ENCODE data around the gene HEG1.
"Not testable (repeated sequence)": the region's sequence is repeated elsewhere in the genome, so short reads cannot be mapped to it uniquely, and the experiment has no call there.

HEG1 gene

DNA sequence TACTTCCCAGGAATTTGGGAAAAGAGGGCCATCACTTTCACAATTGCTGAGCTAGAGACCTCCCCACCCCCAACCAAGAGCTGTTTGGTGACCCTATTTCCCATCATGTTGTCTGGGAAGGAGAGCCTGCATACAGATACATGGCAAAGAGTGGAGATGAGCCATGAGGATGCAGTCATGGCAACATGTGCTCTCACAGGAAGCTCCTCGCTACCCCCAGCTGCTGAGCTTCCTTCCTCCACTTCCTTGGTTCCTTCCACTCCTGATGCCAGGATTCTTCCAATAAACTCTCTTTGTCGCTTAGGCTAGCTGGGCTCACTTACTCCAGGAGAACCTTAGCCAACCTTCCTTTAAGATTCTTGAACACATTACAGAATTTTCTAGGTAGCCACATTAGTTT, 72.9 kb downstream of the HEG1 start:
- no peak for DNase-seq

DNA sequence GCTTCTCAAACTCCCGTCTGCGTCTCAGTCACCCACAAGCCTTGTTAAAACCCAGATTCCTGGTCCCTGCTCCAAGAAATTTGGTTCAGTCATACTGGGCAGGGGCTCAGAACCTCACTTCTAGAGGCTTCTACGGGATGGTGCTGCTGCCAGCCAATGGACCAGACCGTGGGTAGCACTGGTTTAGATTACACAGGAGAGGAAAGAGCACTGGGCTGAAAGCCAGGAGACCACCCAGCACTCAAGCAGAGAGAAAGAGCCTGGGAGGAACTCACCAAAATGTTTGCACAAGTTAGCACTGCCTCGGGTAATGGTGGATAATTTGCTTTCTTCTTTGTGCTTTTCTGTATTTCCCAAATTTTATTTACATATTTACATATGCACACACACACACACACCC, 74.3 kb downstream of the HEG1 start:
- DNase-seq = no peak

DNA sequence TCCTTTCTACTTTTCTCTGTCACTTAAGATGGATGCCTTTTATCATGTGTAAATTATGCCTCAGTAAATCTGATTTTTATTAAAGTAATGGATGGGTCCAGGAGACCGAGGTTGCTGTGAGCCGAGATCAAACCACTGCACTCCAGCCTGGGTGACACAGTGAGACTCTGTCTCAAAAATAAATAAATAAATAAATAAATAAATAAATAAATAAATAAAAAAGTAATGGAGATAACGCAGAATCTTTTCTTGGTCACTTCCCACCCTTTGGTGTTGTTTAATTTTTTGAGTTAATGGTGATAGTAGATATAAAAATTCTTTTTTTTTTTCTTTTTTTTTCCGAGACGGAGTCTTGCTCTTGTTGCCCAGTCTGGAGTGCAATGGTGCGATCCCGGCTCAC, 77.2 kb downstream of the HEG1 start:
- DNase-seq = no peak

DNA sequence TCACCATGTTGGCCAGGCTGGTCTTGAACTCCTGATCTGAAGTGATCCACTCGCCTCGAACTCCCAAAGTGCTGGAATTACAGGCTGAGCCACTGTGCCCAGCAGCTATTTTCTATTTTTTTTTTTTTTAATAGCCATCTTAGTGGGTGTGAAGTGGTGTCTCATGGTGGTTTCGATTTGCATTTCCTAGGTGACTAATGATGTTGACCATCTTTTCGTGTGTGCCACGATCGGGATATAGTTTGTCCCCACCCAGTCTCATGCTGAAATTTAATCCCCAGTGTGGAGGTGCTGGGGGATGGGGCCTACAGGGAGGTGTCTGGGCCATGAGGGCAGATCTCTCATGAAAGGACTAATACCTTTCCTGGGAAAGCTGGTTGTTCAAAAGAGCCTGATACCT, 79.4 kb downstream of the HEG1 start:
- DNase-seq = no peak

DNA sequence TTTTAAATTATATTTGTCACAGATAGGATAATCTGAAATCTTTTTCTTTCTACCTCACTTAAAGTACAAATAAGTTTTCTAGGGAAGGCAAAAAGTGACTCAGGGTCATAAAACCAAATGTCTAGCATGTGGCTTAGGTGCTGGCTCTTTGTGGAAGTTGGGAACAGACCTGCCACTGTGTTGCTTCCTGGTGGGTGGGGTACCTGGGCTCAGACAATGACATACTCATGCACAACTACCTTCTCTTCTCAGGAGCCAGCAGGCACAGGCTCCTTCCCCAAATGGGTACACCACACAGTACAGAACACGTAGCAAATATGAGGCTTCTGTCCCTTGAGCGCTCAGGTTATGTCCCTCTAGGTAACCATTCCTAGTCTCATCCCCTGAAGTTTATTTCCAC, 81.1 kb downstream of the HEG1 start:
- no peak for DNase-seq

DNA sequence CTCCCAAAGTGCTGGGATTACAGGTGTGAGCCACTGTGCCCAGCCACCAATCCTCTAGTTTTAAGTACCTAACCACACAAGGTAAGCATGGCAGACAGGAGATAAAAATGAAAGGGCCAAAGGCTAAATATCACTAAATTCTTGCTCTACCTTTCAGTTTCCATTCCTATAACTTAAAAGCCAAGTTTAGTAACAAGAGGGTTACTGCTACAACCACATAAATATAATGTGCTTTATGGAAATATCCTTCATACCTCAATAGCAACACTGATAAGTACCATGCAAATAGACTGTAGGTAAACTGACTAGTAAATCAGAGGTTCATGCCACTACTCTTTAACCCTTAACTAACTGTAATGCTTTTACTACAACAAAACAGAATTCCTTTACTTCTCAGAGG, 82.5 kb downstream of the HEG1 start:
- DNase-seq = no peak

DNA sequence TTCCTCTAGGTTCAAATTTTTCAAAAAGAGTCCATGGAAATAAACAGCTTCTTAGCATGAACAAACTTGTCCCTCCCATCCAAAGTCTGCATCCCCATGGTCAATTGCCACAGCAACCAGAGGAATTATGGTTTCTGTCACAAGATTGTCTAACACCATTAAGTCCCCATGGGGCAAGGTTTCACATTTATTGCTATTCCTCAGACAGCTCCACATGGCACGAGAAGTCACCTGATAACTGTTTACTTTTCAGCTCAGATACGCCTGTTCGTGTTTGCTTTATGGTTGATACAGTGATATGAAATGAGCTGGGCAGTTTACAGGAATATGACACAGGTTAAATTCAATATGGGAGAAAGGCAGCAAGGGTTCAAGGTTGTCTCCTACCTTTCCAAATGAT, 83.3 kb downstream of the HEG1 start:
- DNase-seq = no peak

DNA sequence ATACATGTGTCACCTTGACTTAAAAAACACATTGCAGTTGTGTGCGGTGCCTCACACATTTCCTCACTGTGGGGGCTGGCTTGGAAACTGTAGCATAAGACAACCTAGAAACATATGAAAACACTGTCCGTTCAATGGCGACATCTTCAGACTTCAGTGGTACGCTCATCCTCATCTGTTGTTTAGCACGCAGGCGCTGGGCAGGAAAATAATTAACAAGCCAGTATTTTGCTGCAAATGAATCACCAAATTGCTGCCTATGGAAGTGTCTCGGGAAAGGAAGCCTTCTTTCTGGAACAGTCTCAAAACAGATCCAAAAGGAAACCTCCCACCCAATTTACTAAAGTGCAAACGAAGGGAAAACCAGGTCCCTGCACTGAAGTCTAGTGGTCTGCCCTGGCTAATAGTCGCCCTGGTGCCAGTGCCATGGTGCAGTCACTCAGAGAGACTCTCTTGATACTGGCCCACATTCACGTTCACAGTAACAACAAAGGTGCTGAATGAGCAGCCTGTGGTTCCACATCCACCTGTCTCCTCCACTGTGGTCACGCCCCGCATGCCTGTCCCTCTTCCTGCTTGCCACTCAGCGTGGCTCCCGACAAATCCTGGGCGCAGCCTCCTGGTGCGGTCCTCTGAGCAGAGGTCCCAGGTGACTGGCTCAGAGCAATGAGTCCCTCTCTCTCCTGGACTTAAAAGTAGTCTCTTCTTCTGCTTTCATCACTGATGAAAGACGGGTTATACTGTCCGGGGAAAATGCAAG, 85.7 kb downstream of the HEG1 start:
- no peak for DNase-seq

DNA sequence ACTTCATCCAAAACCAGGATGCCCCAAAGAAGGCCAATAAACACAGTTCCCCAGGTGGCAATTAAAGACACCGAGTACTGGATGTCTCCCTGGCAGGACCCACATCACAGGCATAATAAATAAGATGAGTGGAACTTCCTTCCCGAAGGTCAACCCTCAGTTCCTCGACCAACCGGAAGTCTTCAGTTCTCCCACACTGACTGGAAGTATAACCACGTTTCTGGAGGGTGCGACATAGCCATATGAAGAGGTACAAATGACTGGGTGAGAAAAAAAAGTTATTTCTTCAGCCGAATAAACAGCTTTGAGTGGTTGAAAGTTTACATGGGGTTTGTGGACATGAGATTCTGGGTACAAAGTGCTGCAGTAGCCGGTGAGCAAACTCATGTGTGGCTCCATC, 86.6 kb downstream of the HEG1 start:
- DNase-seq = no peak

DNA sequence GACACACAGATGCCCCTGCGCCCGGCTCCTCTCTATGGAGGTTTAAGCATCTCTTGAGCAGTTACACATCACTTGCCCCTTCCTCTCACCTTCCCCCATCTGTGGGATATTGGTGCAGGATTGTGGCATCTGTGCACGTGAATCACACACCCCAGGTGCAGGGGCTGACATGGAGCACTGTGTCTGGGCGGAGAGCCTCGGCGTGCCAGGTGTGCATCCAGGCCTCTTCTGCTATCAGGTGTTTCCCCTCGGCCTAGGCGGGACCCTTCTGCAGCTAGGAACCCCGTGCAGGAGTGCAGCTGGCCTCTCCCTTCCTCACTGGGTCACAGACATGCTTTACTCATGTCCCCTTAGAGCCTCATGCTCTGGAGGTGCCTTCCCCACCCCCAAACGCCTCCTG, 87.8 kb downstream of the HEG1 start:
- no peak for DNase-seq

DNA sequence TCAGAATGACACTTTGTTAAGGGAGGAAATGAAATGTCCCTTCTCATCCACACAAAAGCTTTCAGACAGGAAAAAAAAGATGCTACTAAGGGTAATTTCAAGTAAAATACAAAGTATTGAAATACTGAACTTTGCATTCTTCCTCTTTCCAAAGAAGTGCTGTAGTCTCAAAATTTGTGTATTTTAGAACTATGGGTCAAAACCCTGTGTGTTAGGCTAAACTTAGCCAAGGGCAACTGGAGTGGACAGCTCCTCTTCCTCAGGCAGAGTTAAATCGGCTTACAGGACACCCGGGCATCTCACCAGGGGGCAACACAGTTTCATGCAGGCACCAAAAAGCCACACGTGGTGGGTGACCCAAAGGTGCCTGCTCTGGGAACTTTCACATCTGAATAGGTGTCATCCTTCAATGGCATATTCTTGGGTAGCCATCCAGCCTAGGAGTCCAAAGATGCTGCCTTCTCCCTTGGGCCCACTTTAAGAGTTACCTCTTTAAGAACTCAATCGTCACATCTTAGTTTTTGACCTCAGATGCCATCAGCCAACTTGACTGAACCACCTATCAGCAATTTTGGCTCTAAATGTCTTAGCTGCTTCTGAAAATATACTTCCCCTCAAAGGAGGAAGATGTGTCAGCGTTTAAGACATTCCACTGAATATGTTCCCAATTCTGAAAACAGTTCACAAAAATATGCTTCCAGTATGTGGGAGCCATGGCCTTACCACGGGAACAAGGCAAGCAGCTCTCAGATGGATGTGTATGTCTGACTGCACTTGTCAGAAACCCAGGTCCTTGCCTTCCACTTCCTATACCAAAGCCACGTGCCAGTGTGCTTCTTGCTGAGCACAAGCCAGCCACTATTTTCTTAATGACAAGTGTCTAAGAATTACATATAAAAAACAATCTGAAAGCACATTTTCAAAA, 89.0 kb downstream of the HEG1 start:
- DNase-seq = no peak

DNA sequence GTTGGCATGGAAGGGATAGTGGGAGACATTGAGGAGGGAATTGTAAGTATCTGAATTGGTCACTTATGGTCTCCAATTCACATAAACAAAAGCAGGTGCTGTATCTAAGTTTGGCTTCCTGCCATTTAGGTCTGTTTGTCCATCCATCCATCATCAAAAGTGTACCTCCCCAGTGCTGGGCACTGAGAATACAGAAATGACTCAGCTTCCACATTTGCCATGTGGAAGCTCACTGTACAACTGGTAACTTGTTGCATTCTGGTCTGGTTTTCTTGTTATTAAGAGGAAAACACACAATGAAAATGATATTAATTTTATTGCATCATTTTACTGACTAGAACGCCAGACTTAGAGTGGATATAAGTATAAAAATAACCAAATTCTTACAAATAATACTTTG, 90.4 kb downstream of the HEG1 start:
- DNase-seq = no peak

DNA sequence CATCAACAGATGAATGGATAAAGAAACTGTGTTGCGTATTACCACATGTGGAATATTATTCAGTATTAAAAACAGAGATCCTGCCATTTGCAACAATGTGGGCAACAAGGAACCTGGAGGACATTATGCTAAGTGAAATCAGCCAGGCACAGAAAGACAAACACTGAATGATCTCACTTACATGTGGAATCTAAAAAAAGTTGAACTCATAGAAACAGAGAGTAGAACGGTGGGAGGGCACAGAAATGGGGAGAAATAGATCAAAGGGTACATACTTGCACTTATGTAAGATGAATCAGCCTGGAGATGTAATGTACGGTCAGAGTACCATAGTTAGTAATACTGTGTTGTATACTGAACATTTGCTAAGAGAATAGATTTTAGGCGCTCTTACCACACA, 91.4 kb downstream of the HEG1 start:
- no peak for DNase-seq

DNA sequence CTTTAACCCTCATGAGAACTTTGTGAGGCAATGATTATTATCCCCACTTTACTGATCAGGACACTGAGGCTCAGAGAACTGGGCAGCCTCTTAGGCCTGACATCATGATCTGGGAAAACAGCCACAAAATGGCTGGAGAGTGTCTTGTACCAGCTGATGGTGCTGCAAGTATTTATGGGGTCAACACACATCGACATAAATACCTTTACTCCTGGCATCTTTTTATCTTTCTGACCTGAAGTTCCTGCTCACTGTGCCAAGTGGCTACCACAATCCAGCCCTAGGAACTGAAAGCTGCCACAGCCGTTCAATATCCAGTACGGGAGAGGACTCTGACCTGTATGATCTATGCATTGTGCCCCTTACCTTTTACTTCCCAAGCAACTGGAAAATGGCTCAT, 92.0 kb downstream of the HEG1 start:
- DNase-seq = no peak

DNA sequence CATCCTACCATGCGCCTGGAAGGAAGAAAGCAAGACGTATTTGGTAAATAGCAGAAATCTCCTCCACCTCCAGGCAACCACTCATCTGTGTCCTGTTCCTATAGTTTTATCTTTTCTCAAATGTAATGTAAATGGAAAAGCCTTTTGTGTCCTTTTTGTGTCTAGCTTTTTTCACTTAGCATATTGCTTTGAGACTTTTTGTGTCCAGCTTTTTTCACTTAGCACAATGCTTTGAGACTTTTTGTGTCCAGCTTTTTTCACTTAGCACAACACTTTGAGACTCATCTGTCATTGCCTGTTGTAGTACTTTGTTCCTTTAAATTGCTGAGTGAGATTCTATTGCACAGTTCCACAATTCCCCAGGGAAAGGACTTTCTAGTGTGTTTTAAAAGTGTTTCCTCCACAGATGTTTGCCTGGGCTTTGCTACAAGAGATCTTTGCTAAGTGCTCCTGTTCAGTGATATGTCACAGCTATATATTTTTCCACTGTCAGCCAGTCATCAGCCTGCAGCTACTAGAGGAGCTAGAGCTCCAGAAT, 93.3 kb downstream of the HEG1 start:
- DNase-seq = no peak

DNA sequence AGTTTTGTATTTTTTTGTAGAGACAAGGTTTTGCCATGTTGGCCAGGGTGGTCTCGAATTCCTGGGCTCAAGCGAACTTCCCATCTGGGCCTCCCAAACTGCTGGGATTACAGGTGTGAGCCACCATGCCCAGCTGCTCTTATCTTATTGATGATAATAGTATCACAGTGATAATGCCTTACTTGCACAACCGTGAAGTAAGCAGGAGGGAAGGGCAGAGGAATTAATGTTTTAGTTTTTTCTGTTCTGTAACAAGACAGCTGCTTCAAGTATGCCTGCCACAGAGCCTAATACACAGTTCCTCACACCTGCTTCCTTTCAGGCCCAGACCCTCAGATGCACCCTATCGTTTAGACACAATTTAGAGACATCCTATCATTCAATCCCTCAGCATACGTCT, 95.1 kb downstream of the HEG1 start:
- no peak for DNase-seq

DNA sequence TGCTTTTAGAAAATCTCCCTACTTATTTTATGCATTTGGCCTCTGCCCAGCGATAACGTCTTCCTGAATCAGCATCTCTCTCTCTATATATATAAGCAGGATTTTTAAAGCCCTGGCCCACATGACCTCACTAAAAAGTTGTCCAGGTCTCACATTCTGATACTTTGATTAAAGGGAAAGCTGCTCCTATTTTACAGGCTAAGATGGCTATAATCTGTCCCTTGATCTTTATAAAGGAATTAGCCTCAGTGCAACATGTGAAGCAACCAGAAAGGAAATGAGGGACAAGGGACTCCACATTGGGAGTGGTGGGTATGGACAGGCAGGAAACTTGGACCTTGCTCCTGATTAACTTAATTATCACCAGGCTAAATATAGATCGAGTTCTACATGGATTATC, 95.7 kb downstream of the HEG1 start:
- DNase-seq = no peak

DNA sequence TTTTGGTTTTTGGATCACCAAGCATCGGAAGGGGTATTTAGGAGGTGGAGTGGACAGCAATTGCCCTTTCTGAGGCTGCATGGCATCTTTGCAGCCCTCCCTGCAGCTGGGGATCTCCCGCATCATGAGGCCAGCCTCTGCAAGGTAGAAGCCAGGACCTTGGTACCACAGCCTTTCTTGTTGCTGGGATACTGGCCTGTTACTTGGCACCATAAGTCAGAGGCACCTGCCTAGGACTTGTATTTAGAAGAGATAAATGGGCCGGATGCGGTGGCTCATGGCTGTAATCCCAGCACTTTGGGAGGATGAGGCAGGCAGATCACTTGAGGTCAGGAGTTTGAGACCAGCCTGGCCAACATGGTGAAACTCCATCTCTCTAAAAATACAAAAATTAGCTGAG, 97.8 kb downstream of the HEG1 start:
- not testable (repeated sequence) for DNase-seq

DNA sequence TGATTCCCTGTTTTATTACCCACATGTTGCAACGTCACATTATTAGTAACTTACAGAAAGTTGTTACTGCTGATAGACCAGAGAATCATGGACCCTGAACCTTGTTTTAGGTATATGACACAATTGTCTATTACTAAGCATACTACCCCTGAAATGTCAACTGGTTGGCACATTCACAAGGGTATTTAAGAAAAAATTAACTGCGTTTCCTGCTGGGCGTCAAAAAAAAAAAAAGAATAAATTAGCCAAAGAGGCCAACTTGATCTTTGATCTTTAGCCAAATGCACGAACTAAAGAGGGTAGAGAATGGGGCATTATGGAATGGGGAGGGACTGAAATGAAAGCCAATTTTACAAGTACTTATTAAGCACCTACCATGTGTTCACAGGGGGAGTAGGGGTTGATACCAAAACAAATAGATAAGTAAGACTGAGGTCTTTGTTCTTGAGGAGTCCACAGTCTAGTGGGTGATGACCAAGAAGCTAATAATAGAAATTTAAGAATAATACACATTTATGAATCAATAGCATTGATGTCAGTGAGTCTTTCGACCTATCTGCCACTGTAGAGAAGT, 103.4 kb downstream of the HEG1 start:
- no peak for DNase-seq

DNA sequence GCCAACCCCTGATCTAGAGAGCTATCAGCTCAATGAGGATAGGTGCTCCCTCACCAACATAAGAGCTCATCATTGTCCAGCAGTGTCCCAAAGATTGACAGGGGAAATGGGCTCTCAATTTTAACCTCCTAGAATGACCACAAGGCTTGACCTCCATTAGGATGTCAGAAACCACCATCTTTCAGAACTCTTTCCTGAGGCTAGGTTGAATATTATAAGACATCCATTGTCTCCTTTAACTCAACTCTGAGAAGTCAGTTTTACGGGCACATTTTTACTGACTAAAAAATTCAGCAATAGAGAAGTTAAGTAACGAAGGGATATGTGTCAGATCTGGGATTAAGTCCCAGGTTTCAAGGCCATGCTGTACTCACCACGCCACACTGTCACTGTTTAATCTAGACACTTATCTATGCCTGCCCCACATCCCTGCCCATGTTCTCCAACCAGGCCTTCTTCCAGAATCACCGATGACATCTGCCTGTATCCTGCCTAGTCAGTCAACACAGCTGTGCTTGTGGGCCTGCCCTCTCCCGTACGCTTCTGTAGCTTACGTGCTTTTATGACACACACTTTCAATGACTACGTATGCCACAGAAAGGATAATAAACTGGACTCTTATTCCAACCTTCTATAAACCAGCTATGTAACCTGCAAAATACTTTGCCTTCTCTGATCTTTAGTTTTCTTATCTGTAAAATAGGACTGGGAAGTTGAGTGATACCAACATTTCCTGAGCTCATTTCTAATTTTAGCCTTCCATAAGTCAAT, 104.1 kb downstream of the HEG1 start:
- peak; percentile 5 for DNase-seq

DNA sequence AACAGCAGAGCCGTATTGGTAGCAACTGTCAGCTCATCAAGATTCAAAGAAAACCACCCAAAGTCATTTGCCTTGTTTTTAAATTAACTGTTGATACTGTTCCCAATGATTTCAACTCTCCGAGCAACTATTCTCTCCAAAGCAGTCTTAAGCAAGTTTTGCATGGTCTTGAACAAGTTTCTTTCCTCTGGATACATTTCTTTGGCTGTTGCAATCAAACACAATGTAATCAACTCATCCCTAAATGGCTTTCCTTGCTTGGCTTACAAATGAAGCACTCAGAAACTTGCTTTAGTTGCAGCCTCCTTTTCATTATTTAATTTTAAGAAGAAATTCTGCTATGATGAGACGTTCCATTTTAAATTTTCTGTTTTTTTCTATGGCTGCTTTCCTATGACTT, 105.8 kb downstream of the HEG1 start:
- no peak for DNase-seq

DNA sequence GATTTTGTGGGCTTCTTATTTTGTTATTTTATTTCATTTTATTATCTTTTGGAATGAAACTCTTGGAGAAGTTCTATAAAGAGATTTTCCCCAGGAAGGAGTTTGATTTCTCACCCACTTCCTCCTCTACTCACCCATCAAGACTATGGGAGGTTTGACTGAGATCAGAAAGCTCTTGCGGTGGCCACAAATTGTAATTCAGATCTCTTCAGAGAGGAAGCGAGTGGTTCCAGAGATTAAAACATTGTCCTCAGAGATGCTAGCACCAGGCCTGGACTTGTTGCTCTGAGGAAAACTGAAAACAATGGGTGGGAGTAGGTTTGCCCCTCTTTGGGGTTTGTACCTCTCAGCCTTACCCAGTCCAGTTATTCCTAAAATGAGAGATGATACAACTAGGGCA, 113.2 kb downstream of the HEG1 start:
- DNase-seq = no peak

DNA sequence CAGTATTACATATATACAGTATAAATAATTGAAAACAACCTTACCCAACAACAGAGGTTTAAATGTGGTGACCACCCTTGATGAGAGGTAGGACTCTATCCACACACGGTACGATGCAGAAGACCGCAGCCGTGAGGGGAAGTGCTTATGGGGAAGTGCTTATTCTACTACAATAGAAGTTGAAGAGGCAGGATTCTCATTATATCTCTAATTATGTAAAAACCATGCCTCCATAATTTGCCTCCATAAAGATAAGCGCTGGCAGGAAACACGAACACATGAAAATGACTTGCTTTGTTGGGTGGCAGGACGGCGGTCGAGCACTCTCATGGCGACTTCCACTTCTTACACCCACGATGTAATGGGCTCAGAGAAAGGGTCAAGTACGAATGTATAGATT, 114.0 kb downstream of the HEG1 start:
- DNase-seq = no peak

Measured in NCI-H1694 treated with DMSO at 0.1 percent for 48 hours (cell line).